GM12878 (cell line): ENCODE data around the gene POLE3. TPM values are rescaled to one million over a fixed set of nuclear protein-coding genes. Genes with fewer than 3 reads are reported as not detected.

Experiments
- BCL3 ChIP-seq: IDR thresholded peaks from 2 replicates; pipeline ENCODE4 v1.6.1; 2011; ENCODE audit warnings: borderline replicate concordance, low read depth, mild to moderate bottlenecking, moderate library complexity, low read length; ENCODE audit not compliant: insufficient read depth, poor library complexity, severe bottlenecking
- BRCA1 ChIP-seq: IDR thresholded peaks from 2 replicates; pipeline ENCODE4 v1.6.1; 2011; ENCODE audit warnings: low read depth, low read length, improper control_type of control experiment
- CHD2 ChIP-seq: IDR thresholded peaks from 2 replicates; pipeline ENCODE4 v1.6.1; 2011; ENCODE audit warnings: low read depth, low read length, improper control_type of control experiment, borderline replicate concordance
- DPF2 ChIP-seq: fragments of 450-650 bp; IDR thresholded peaks from 2 replicates; pipeline ENCODE4 v1.6.1; 2017; ENCODE audit warnings: mild to moderate bottlenecking
- EP300 ChIP-seq, 2 experiments: fragments of 150-350 bp in 1 of 2; IDR thresholded peaks; 2 replicates each; pipeline ENCODE4 v1.6.1; 2011 to 2012; ENCODE audit warnings: low read depth in 2 of 2, low read length in 2 of 2, borderline replicate concordance in 1 of 2, improper control_type of control experiment in 1 of 2, inconsistent platforms in 1 of 2; ENCODE audit not compliant: control insufficient read depth in 1 of 2
- FOXK2 ChIP-seq: fragments of 450-650 bp; IDR thresholded peaks from 2 replicates; pipeline ENCODE4 v1.6.1; 2017; ENCODE audit warnings: mild to moderate bottlenecking, moderate library complexity
- FOXM1 ChIP-seq: IDR thresholded peaks from 2 replicates; pipeline ENCODE4 v1.6.1; 2012; ENCODE audit warnings: low read depth, mild to moderate bottlenecking, inconsistent platforms, low read length, moderate library complexity
- HDGF ChIP-seq: fragments of 450-650 bp; IDR thresholded peaks from 2 replicates; pipeline ENCODE4 v1.6.1; 2016; ENCODE audit warnings: antibody characterized with exemption
- KDM1A ChIP-seq: fragments of 200-600 bp; sonication (generic); IDR thresholded peaks from 2 replicates; pipeline ENCODE4 v1.6.1; 2016; ENCODE audit warnings: borderline replicate concordance
- MYC ChIP-seq: IDR thresholded peaks from 2 replicates; pipeline ENCODE4 v1.6.1; 2011; ENCODE audit warnings: mild to moderate bottlenecking, low read length, moderate library complexity, inconsistent platforms; ENCODE audit not compliant: insufficient read depth, insufficient replicate concordance, insufficient read length, severe bottlenecking
- NFIC ChIP-seq: IDR thresholded peaks from 2 replicates; pipeline ENCODE4 v1.6.1; 2012; ENCODE audit warnings: low read depth, mild to moderate bottlenecking, inconsistent platforms, low read length, moderate library complexity
- NKRF ChIP-seq: fragments of 450-650 bp; conservative IDR thresholded peaks from 2 replicates; pipeline ENCODE4 v1.6.1; 2017; ENCODE audit warnings: mild to moderate bottlenecking, moderate library complexity
- POLR2AphosphoS5 ChIP-seq: IDR thresholded peaks from 2 replicates; pipeline ENCODE4 v1.6.1; 2011; ENCODE audit warnings: mild to moderate bottlenecking, low read length, inconsistent platforms
- RAD51 ChIP-seq: fragments of 450-650 bp; IDR thresholded peaks from 2 replicates; pipeline ENCODE4 v1.6.1; 2016; ENCODE audit warnings: moderate library complexity, mild to moderate bottlenecking, inconsistent platforms
- RB1 ChIP-seq: fragments of 450-650 bp; formaldehyde crosslinking; IDR thresholded peaks from 2 replicates; pipeline ENCODE4 v1.6.1; 2017; ENCODE audit warnings: mild to moderate bottlenecking, borderline replicate concordance
- SMARCA5 ChIP-seq: fragments of 450-650 bp; IDR thresholded peaks from 2 replicates; pipeline ENCODE4 v1.6.1; 2017; ENCODE audit warnings: mild to moderate bottlenecking
- SP1 ChIP-seq: IDR thresholded peaks from one replicate; pipeline ENCODE4 v1.6.1; 2011; ENCODE audit warnings: low read depth, low read length
- TARDBP ChIP-seq: IDR thresholded peaks from 2 replicates; pipeline ENCODE4 v1.6.1; 2016; ENCODE audit warnings: borderline replicate concordance
- ZNF384 ChIP-seq: IDR thresholded peaks from 2 replicates; pipeline ENCODE4 v1.6.1; 2012; ENCODE audit warnings: low read depth, mild to moderate bottlenecking, low read length, improper control_type of control experiment, borderline replicate concordance
- ZSCAN29 ChIP-seq: fragments of 450-650 bp; IDR thresholded peaks from 2 replicates; pipeline ENCODE4 v1.6.1; 2017; ENCODE audit warnings: mild to moderate bottlenecking, moderate library complexity
- polyA plus RNA-seq, 11 experiments: library from polyadenylated mRNA; depleted of rRNA in 4 of 11; unstranded in 6 of 11; stranded (reverse) in 5 of 11; fragments of >200 nt; fragmentation: Nextera tagmentation in 4 of 11; fragmentation: Illumina TruSeq in 1 of 11; extraction: Ambion mirVana in 4 of 11; extraction: Trizol in 1 of 11; gene quantifications; 1 replicate in 1 of 11; 2 replicates in 10 of 11; pipeline versions ENCODE4 v1.2.1 to v1.2.3, GENCODE V29; 2011 to 2016; ENCODE audit warnings: inconsistent platforms in 2 of 11, missing spikeins in 2 of 11, low read depth in 1 of 11
- total RNA-seq, 4 experiments: library from RNA; depleted of rRNA in 3 of 4; stranded (reverse); fragments of >200 nt in 3 of 4; fragmentation: Illumina TruSeq in 1 of 4; extraction: Trizol in 1 of 4; gene quantifications; 2 replicates each; pipeline versions ENCODE4 v1.2.1 to v1.2.3, GENCODE V29; 2013 to 2021
- TF ChIP-seq, protein P1 (sequence below): IDR thresholded peaks from 2 replicates; pipeline ENCODE4 v1.6.1; 2012; ENCODE audit warnings: low read depth, low read length, improper control_type of control experiment
- TF ChIP-seq, protein P2 (sequence below): IDR thresholded peaks from 2 replicates; pipeline ENCODE4 v1.6.1; 2011; ENCODE audit warnings: low read depth, mild to moderate bottlenecking, low read length, moderate library complexity, borderline replicate concordance; ENCODE audit errors: extremely low read depth
- TF ChIP-seq, protein P3 (sequence below): fragments of 450-650 bp; IDR thresholded peaks from 2 replicates; pipeline ENCODE4 v1.6.1; 2018; ENCODE audit warnings: borderline replicate concordance, mild to moderate bottlenecking; ENCODE audit not compliant: partially characterized antibody

The POLE3 gene
- total and polyA plus RNA-seq, 10 of the 15 experiments (the other 5 are each of a cell fraction or from before 2014, with no cell fraction given) = 40.8 to 116 (median 80.2) TPM

- 0 out of 4 replicates have a peak, but pooled peaks of 1 of the 2 experiments have one; percentile 15 for TF ChIP-seq EP300 (IDR thresholded peaks at IDR 0.05; ENCODE audit: borderline replicate concordance in 1 of 2, control insufficient read depth in 1 of 2, low read depth in 2 of 2, low read length in 2 of 2)
- TF ChIP-seq FOXK2 = peak; percentile 22
- peak; percentile 70 for TF ChIP-seq MYC
- TF ChIP-seq RAD51 = peak; percentile 93
- TF ChIP-seq, protein P1, sequence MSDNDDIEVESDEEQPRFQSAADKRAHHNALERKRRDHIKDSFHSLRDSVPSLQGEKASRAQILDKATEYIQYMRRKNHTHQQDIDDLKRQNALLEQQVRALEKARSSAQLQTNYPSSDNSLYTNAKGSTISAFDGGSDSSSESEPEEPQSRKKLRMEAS = peak; percentile 90
- TF ChIP-seq, protein P2, sequence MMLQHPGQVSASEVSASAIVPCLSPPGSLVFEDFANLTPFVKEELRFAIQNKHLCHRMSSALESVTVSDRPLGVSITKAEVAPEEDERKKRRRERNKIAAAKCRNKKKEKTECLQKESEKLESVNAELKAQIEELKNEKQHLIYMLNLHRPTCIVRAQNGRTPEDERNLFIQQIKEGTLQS = peak; percentile 67; the same call in 1 of the 2 replicates
- TF ChIP-seq POLR2AphosphoS5 = peak; percentile 92
- TF ChIP-seq NKRF = peak; percentile 96; the same call in 1 of the 2 replicates
- no peak for TF ChIP-seq BRCA1
- no peak for TF ChIP-seq KDM1A
- TF ChIP-seq ZNF384 = no peak
- TF ChIP-seq ZSCAN29 = peak; percentile 50; the same call in 1 of the 2 replicates
- no peak; the same call in 1 of the 2 replicates for TF ChIP-seq FOXM1
- 0 out of 2 replicates have a peak, but pooled peaks have one; percentile 47 for TF ChIP-seq NFIC
- TF ChIP-seq, protein P3, sequence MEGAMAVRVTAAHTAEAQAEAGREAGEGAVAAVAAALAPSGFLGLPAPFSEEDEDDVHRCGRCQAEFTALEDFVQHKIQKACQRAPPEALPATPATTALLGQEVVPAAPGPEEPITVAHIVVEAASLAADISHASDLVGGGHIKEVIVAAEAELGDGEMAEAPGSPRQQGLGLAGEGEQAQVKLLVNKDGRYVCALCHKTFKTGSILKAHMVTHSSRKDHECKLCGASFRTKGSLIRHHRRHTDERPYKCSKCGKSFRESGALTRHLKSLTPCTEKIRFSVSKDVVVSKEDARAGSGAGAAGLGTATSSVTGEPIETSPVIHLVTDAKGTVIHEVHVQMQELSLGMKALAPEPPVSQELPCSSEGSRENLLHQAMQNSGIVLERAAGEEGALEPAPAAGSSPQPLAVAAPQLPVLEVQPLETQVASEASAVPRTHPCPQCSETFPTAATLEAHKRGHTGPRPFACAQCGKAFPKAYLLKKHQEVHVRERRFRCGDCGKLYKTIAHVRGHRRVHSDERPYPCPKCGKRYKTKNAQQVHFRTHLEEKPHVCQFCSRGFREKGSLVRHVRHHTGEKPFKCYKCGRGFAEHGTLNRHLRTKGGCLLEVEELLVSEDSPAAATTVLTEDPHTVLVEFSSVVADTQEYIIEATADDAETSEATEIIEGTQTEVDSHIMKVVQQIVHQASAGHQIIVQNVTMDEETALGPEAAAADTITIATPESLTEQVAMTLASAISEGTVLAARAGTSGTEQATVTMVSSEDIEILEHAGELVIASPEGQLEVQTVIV = peak; percentile 61
- peak; percentile 82 for TF ChIP-seq CHD2
- peak; percentile 71 for TF ChIP-seq SP1
- TF ChIP-seq SMARCA5 = 0 out of 2 replicates have a peak, but pooled peaks have one; percentile 38
- TF ChIP-seq RB1 = peak; percentile 71; the same call in 1 of the 2 replicates
- TF ChIP-seq DPF2 = peak; percentile 43; the same call in 1 of the 2 replicates
- TF ChIP-seq TARDBP = 0 out of 2 replicates have a peak, but pooled peaks have one; percentile 14
- peak; percentile 62 for TF ChIP-seq BCL3
- peak; percentile 73; the same call in 1 of the 2 replicates for TF ChIP-seq HDGF
Observed at GRCh38 chr9:113410207-113410864, at the start of gene POLE3, which contains the start of gene C9orf43 (continued).
